C1 segment of cervical spinal cord (tissue), 14 donors: ENCODE data around the gene TCEAL4.

Experiments
- DNase-seq, 14 donors: peaks; one replicate each; lab custom pipeline; 2025; lab: John Stamatoyannopoulos, UW

Gene TCEAL4

GRCh38 chrX:103585411-103586313 is at the start of gene TCEAL4:
Gene TCEAL4, plus strand, starts transcription at chrX:103585515. Its CDS starts 1,161 bp downstream, at chrX:103586676.
- peak in 12 of 14 donors; percentile 20 to 63 (median 34) for DNase-seq

GRCh38 chrX:103536071-103536470 is 49.2 kb upstream of the TCEAL4 start:
- DNase-seq = no peak

- DNase-seq = no peak
Measured at GRCh38 chrX:103536732-103537131, 48.6 kb upstream of the TCEAL4 start.

GRCh38 chrX:103537871-103538387 is 47.4 kb upstream of the TCEAL4 start:
- DNase-seq = no peak

GRCh38 chrX:103538728-103539127 is 46.6 kb upstream of the TCEAL4 start:
- DNase-seq = no peak

- DNase-seq = no peak
Measured at GRCh38 chrX:103539695-103540094, 45.6 kb upstream of the TCEAL4 start.

GRCh38 chrX:103540145-103540544 is 45.2 kb upstream of the TCEAL4 start:
- DNase-seq = no peak

- no peak for DNase-seq
Measured at GRCh38 chrX:103549916-103550315, 35.4 kb upstream of the TCEAL4 start.

- no peak for DNase-seq
Measured at GRCh38 chrX:103550415-103551051, 34.8 kb upstream of the TCEAL4 start.

GRCh38 chrX:103552236-103552635 is 33.1 kb upstream of the TCEAL4 start:
- no peak for DNase-seq

- peak in 12 of 14 donors; percentile 0 to 75 (median 24) for DNase-seq
Measured at GRCh38 chrX:103554687-103555424, 30.5 kb upstream of the TCEAL4 start.

- DNase-seq = no peak
Measured at GRCh38 chrX:103556963-103557612, 28.2 kb upstream of the TCEAL4 start.

GRCh38 chrX:103560256-103560655 is 25.1 kb upstream of the TCEAL4 start:
- DNase-seq = no peak

- no peak for DNase-seq
Measured at GRCh38 chrX:103562801-103563200, 22.5 kb upstream of the TCEAL4 start.

- DNase-seq = no peak
Measured at GRCh38 chrX:103565197-103565596, 20.1 kb upstream of the TCEAL4 start.

GRCh38 chrX:103565752-103566151 is 19.6 kb upstream of the TCEAL4 start:
- DNase-seq = no peak

- no peak for DNase-seq
Measured at GRCh38 chrX:103571121-103571520, 14.2 kb upstream of the TCEAL4 start.

- DNase-seq = no peak
Measured at GRCh38 chrX:103571726-103572125, 13.6 kb upstream of the TCEAL4 start.

GRCh38 chrX:103573202-103573601 is 12.1 kb upstream of the TCEAL4 start:
- no peak for DNase-seq

GRCh38 chrX:103584596-103584995 is 719 bp upstream of the TCEAL4 start:
- DNase-seq = peak in 2 of 14 donors; percentile 0 to 2

GRCh38 chrX:103586314-103586646 is 965 bp downstream of the TCEAL4 start:
- DNase-seq = peak in 7 of 14 donors; percentile 1 to 38 (median 20)
